SH-SY5Y (cell line): Measurements from ENCODE around the gene NKRF.

ENCODE experiments used
- GATA2 ChIP-seq: IDR thresholded peaks from 2 replicates; pipeline ENCODE4 v1.6.1; 2011; ENCODE audit warnings: mild to moderate bottlenecking, low read depth, low read length
- GATA3 ChIP-seq: IDR thresholded peaks from 2 replicates; pipeline ENCODE4 v1.6.1; 2011; ENCODE audit warnings: low read depth, mild to moderate bottlenecking, low read length, moderate library complexity

DNA sequence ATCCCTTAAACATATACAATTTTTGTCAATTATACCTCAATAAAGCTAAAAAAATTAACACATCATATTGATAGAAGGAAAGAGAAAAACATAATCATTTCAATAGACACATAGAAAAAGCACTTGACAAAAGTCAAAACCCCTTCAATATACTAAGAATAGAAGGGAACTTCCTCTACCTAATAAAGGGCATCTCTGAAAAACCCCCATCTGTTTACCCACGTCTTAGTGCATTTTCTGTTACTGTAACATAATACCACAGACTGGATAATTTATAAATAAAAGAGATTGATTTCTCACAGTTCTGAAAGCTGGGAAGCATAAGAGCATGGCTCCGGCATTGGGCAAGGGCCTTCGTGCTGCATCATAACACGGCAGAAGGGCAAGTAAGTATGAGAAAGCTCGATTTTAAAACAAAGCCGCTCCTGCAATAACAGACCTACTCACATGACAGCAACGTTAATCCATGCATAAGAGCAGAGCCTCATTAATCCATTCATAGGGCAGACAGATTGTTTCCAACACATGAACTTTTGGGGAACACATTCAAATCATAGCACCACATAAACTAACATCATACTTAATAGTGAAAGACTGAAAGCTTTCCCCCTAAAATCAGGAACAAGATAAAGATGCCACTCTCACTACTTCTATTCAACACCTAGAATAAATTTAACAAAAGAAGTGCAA lies 56.8 kb downstream of the NKRF start:
- TF ChIP-seq GATA2 (no peak), GATA3 (no peak)
